ENCODE data around the gene XPC.

DNA sequence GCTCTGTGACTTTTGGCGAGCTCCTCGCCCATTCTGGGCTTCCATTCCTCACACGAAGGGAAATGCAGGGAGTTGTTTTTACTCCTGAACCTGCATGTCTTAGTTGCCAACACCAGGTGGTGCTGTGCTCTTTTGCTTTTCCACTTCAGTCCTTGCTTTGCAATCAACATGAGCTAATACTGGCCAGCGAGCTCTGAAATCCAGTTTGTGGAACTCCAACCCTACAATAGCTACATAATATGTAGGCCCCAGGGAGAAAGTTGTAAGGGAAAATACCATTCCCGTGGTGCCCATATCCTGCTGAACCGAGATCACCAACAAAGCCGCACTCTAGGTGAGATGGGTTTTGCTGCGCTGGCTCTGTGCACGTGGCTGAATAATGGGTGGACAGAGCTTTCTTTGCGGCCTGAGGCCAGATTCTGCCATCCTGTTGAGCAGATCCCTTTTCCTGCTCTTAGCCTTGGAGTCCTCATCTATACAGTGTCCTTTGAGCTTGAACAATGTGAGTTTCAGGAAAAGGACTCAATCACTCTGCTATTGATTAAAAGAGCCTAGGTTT, 25.2 kb upstream of the XPC start:
- TF ChIP-seq POLR2AphosphoS5 (IDR thresholded peaks at IDR 0.05; ENCODE audit: low read depth, low read length): no peak
- no peak for TF ChIP-seq TAF1 (IDR thresholded peaks at IDR 0.05; ENCODE audit: borderline replicate concordance, insufficient read depth, low read length)
